NCI-H226 (cell line): ENCODE data around the gene PCDHA1.
"Not testable (repeated sequence)": the region's sequence is repeated elsewhere in the genome, so short reads cannot be mapped to it uniquely, and the experiment has no call there.

ENCODE experiments used
- DNase-seq: peaks from one replicate; pipeline ENCODE4 v3.0.0-alpha.2; 2015

Gene PCDHA1

GRCh38 chr5:140808889-140809291, 22.9 kb downstream of the PCDHA1 start:
- no peak for DNase-seq

GRCh38 chr5:140821375-140822280, 35.7 kb downstream of the PCDHA1 start, which contains the start of gene PCDHA5:
Gene PCDHA5, plus strand, starts transcription at chr5:140821613.
- DNase-seq: no peak

DNA sequence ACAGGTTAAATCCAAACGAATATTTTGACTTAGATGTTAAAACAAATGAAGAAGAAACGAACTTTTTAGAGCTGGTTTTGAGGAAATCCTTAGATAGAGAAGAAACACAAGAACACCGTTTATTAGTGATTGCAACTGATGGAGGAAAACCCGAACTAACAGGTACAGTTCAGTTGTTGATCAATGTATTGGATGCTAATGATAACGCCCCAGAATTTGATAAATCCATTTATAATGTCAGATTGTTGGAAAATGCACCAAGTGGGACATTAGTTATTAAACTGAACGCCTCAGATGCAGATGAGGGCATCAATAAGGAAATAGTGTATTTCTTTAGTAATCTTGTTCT, 36.3 kb downstream of the PCDHA1 start:
- DNase-seq: no peak

- not testable (repeated sequence) for DNase-seq
Measured at GRCh38 chr5:140822969-140823368, 37.0 kb downstream of the PCDHA1 start.

GRCh38 chr5:140823475-140823874, 37.5 kb downstream of the PCDHA1 start:
- no peak for DNase-seq

DNA sequence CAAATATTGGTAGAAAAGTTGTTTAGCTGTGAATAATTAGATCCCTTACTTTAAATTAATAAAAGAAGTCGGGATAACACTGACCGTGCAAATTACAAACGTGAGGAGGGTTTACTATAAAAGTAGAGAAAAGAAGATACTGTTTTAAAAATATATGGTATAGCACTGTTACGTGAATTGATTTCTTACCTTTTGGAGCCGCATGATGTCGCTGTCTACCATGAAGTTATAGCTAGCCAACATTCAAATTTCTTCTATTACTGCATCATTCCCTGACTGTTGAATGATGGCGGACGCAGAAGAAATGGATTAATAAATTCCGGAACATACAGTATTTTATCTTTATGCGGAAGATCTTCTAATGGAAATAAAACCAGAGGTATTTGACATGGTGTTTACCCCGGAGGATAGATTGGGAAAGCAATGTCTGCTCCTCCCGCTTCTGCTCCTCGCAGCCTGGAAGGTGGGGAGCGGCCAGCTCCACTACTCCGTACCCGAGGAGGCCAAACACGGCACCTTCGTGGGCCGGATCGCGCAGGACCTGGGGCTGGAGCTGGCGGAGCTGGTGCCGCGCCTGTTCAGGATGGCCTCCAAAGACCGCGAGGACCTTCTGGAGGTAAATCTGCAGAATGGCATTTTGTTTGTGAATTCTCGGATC, 41.9 kb downstream of the PCDHA1 start, which contains the start of gene PCDHA6:
TSS of gene PCDHA6 (plus strand) at position 257 of the 658 bp plus-strand sequence. CDS start at position 389, 132 bp downstream.
- no peak for DNase-seq

DNA sequence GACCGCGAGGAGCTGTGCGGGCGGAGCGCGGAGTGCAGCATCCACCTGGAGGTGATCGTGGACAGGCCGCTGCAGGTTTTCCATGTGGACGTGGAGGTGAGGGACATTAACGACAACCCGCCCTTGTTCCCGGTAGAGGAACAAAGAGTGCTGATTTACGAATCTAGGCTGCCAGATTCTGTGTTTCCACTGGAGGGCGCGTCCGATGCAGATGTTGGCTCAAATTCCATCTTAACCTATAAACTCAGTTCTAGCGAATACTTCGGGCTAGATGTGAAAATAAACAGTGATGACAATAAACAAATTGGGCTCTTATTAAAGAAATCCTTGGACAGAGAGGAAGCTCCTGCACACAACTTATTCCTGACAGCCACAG, 42.4 kb downstream of the PCDHA1 start:
- no peak for DNase-seq

DNA sequence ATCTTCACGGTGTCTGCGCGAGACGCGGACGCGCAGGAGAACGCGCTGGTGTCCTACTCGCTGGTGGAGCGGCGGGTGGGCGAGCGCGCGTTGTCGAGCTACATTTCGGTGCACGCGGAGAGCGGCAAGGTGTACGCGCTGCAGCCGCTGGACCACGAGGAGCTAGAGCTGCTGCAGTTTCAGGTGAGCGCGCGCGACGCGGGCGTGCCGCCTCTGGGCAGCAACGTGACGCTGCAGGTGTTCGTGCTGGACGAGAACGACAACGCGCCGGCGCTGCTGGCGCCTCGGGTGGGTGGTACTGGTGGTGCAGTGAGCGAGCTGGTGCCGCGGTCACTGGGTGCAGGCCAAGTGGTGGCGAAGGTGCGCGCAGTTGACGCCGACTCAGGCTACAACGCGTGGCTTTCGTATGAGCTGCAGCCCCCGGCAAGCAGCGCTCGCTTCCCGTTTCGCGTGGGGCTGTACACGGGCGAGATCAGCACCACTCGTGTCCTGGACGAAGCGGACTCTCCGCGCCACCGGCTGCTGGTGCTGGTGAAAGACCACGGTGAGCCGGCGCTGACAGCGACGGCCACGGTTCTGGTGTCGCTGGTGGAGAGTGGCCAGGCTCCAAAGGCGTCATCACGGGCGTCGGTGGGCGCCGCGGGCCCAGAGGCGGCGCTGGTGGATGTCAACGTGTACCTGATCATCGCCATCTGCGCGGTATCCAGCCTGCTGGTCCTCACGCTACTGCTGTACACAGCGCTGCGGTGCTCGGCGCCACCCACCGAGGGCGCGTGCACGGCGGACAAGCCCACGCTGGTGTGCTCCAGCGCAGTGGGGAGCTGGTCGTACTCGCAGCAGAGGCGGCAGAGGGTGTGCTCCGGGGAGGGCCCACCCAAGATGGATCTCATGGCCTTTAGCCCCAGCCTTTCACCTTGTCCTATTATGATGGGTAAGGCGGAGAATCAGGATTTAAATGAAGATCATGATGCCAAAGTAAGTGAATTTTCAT, 43.9 kb downstream of the PCDHA1 start:
- DNase-seq: not testable (repeated sequence)

DNA sequence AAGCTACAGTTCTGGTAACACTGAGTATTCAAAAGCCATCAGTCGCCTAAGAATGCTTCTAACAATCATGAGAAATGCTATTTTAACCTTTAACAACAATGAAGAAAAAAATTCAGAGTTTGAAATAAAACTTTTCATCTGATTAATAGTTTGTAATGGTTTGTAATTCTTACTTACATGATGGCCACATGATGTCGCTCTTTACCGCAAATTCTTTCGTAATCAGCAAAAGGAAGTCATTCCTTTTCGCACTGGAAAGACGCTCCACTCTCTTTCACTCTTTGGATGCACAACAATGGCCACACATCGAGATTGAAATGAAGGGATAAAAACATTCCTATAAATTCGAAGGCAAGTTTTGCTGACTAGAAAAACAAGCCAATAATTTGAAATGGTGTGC, 48.1 kb downstream of the PCDHA1 start, which contains the start of gene PCDHA7:
TSS of gene PCDHA7 (plus strand) at position 277 of the 400 bp plus-strand sequence. CDS start at position 392, 115 bp downstream.
- no peak for DNase-seq

DNA sequence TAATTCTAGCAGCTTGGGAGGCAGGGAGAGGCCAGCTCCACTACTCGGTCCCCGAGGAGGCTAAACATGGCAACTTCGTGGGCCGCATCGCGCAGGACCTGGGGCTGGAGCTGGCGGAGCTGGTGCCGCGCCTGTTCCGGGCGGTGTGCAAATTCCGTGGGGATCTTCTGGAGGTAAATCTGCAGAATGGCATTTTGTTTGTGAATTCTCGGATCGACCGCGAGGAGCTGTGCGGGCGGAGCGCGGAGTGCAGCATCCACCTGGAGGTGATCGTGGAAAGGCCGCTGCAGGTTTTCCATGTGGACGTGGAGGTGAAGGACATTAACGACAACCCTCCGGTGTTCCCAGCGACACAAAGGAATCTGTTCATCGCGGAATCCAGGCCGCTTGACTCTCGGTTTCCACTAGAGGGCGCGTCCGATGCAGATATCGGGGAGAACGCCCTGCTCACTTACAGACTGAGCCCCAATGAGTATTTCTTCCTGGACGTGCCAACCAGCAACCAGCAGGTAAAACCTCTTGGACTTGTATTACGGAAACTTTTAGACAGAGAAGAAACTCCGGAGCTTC, 48.6 kb downstream of the PCDHA1 start:
- DNase-seq: not testable (repeated sequence)

DNA sequence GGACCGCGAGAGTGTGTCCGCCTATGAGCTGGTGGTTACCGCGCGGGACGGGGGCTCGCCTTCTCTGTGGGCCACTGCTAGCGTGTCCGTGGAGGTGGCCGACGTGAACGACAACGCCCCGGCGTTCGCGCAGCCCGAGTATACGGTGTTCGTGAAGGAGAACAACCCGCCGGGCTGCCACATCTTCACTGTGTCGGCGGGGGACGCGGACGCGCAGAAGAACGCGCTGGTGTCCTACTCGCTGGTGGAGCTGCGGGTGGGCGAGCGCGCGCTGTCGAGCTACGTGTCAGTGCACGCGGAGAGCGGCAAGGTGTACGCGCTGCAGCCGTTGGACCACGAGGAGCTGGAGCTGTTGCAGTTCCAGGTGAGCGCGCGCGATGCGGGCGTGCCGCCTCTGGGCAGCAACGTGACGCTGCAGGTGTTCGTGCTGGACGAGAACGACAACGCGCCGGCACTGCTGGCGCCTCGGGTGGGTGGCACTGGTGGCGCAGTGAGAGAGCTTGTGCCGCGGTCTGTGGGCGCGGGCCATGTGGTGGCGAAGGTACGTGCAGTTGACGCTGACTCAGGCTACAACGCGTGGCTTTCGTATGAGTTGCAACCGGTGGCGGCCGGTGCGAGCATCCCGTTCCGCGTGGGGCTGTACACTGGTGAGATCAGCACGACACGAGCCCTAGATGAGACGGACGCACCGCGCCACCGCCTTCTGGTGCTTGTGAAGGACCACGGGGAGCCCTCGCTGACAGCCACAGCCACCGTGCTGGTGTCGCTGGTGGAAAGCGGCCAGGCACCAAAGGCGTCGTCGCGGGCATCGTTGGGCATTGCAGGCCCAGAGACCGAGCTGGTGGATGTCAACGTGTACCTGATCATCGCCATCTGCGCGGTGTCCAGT, 49.9 kb downstream of the PCDHA1 start:
- no peak for DNase-seq

DNA sequence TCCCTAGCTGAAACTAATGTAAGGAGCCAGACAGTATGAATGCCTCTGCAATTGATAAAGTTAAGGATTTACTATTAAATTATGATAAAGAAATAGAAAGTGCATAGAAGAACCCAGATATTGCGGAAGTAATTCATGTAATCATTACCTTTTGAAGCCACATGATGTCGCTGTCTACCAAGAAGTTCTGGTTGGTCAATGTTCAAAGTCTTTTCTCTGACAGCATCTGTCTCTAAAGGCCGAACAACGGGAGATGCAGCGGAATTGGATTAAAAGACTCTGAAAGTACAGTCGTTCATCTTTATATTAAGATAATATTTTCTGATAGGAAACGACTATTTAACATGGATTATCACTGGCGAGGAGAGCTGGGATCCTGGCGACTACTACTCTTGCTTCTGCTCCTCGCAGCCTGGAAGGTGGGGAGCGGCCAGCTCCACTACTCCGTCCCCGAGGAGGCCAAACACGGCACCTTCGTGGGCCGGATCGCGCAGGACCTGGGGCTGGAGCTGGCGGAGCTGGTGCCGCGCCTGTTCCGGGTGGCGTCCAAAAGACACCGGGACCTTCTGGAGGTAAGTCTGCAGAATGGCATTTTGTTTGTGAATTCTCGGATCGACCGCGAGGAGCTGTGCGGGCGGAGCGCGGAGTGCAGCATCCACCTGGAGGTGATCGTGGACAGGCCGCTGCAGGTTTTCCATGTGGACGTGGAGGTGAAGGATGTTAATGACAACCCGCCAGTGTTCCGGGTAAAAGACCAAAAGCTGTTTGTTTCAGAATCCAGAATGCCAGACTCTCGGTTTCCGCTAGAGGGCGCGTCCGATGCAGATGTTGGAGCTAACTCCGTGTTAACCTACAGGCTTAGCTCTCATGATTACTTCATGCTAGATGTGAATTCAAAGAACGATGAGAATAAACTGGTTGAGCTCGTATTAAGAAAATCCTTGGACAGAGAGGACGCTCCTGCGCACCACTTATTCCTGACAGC, 55.3 kb downstream of the PCDHA1 start, which contains the start of gene PCDHA8:
TSS of gene PCDHA8 (plus strand) at position 210 of the 985 bp plus-strand sequence. CDS start at position 345, 135 bp downstream.
- DNase-seq: no peak

GRCh38 chr5:140842798-140843733, 57.1 kb downstream of the PCDHA1 start:
- no peak for DNase-seq

GRCh38 chr5:140848139-140849102, 62.5 kb downstream of the PCDHA1 start, which contains the start of gene PCDHA9:
Gene PCDHA9, plus strand, starts transcription at chr5:140848382. Its CDS starts 114 bp downstream, at chr5:140848496.
- DNase-seq: not testable (repeated sequence)

- DNase-seq: not testable (repeated sequence)
Measured at GRCh38 chr5:140849831-140850634, 64.1 kb downstream of the PCDHA1 start.
